ENCODE measurements around the gene SGCA. TPM values are rescaled to one million over a fixed set of nuclear protein-coding genes. Genes with fewer than 3 reads are reported as not detected.
A peak's percentile ranks its signal among the peaks of the same experiment; 100 is the strongest.

SGCA gene
- total and polyA plus RNA-seq, 2 experiments from 2014 or later = 0.19 TPM; not detected in 1

DNA sequence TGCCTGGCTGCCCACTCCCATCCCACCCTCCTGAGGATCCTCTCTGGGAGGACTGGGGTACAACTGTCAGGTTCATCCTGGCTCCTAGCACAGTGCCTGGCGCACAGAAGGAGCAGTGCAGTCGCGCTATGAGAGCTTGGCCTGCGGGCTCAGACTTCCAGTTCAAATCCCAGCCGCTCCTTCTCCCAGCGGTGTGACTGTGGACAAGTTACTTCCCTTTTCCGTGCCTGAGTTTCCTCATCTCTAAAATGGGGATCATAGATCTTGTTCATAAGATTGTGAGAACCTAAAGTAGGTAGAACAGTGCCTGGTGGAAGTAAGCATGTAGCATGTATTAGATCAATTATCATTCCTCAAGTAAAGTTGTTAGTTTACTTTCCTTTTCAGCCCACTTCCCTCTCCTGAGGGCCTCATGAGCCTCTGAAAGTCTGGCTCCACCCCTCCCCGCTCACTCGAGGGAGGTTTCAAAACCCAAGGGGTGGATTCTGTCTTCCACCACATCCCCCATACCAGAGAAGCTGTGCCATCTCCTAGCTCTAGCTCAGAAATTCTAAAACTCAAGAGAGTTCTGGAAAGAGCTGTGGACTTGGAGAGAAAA, 55.6 kb downstream of the SGCA start:
- H3K36me3 ChIP-seq (ENCODE audit: insufficient read depth) = no peaks in the 10 kb centered on the region
- no peaks in the 10 kb centered on the region for H4K20me1 ChIP-seq (replicated peaks; ENCODE audit: insufficient read depth)
- H3K27me3 ChIP-seq (ENCODE audit: insufficient read depth) = no peaks in the 10 kb centered on the region
- no peaks in the 10 kb centered on the region for H3K79me2 ChIP-seq (replicated peaks; ENCODE audit: insufficient read depth)
- Mint-ChIP-seq H3K27ac (no peak overlapping the region), H3K4me1 (peaks cover 23% of the 10 kb centered on the region), H3K9me3 (peaks cover 23% of the 10 kb centered on the region), H3K27me3 (ENCODE audit: insufficient read depth, low read depth, poor library complexity) (peaks cover 5% of the 10 kb centered on the region), H3K4me3 (no peak overlapping the region), H3K36me3 (ENCODE audit: low read depth) (peaks cover 17% of the 10 kb centered on the region)
- no peak overlapping the region for H3K4me3 ChIP-seq
- no peak overlapping the region for H3K4me2 ChIP-seq
- DNase-seq (ENCODE audit: low spot score) (no peak), ATAC-seq (peak; percentile 26; the same call in 2 of the 3 replicates)
- no peaks in the 10 kb centered on the region for H3K4me1 ChIP-seq (ENCODE audit: insufficient read depth)
- H3K27ac ChIP-seq (ENCODE audit: low read depth) = no peak overlapping the region
- H3K9me2 ChIP-seq (ENCODE audit: insufficient read depth) = peaks cover 5% of the 10 kb centered on the region; the same call in 1 of the 2 replicates
- no peaks in the 10 kb centered on the region for H3F3A ChIP-seq (replicated peaks; ENCODE audit: low read depth)
- TF ChIP-seq, protein P1, sequence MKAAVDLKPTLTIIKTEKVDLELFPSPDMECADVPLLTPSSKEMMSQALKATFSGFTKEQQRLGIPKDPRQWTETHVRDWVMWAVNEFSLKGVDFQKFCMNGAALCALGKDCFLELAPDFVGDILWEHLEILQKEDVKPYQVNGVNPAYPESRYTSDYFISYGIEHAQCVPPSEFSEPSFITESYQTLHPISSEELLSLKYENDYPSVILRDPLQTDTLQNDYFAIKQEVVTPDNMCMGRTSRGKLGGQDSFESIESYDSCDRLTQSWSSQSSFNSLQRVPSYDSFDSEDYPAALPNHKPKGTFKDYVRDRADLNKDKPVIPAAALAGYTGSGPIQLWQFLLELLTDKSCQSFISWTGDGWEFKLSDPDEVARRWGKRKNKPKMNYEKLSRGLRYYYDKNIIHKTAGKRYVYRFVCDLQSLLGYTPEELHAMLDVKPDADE (IDR thresholded peaks at IDR 0.05) = no peak
- TF ChIP-seq, protein P2, sequence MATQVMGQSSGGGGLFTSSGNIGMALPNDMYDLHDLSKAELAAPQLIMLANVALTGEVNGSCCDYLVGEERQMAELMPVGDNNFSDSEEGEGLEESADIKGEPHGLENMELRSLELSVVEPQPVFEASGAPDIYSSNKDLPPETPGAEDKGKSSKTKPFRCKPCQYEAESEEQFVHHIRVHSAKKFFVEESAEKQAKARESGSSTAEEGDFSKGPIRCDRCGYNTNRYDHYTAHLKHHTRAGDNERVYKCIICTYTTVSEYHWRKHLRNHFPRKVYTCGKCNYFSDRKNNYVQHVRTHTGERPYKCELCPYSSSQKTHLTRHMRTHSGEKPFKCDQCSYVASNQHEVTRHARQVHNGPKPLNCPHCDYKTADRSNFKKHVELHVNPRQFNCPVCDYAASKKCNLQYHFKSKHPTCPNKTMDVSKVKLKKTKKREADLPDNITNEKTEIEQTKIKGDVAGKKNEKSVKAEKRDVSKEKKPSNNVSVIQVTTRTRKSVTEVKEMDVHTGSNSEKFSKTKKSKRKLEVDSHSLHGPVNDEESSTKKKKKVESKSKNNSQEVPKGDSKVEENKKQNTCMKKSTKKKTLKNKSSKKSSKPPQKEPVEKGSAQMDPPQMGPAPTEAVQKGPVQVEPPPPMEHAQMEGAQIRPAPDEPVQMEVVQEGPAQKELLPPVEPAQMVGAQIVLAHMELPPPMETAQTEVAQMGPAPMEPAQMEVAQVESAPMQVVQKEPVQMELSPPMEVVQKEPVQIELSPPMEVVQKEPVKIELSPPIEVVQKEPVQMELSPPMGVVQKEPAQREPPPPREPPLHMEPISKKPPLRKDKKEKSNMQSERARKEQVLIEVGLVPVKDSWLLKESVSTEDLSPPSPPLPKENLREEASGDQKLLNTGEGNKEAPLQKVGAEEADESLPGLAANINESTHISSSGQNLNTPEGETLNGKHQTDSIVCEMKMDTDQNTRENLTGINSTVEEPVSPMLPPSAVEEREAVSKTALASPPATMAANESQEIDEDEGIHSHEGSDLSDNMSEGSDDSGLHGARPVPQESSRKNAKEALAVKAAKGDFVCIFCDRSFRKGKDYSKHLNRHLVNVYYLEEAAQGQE (IDR thresholded peaks at IDR 0.05; ENCODE audit: unreplicated experiment) = no peak
- TF ChIP-seq ZNF331 (CRISPR knock-in tag; IDR thresholded peaks at IDR 0.05; ENCODE audit: low read depth) = no peak
- TF ChIP-seq POLR2AphosphoS5 (IDR thresholded peaks at IDR 0.05; ENCODE audit: low read depth) = no peak
- TF ChIP-seq CTCF (conservative IDR thresholded peaks at IDR 0.05; ENCODE audit: low read depth in 2 of 2) = no peak
- TF ChIP-seq ZNF114 (CRISPR knock-in tag; IDR thresholded peaks at IDR 0.05) = no peak
- H2AFZ ChIP-seq = peak overlapping the region; percentile 49; the same call in 1 of the 2 replicates

DNA sequence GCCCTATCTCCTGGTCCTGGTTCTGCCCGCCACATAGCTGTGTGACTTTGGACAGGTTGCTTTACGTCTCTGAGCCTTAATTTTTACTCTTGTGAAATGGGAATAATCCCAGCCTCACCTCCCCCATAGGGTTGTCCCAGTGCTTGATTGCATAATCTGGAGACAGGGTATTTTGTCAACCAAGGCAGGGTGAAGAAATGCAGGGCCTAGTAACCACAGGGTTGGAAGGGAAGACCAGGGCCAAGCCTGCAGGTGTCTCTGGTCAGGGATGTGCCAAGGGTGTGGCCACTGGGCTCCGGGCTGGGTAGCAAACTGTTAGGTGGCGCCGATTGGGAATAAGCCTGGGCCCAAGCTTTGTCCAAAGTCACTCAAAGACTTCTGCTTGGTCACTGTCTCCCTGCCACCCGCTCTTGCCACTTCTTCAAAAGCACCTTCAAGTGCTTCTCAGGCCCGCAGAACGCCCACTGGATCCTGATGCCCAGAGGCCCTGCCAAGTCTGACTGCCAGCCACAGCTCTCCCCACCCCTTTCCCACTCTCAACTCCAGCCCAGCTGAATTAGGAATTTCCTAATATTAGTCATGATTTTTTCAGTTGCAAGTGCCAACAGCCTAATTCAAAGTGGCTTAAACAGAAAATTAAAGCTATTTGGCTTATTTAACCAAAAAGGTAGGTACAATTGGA, 56.2 kb downstream of the SGCA start:
- no peak overlapping the region for H3K4me2 ChIP-seq
- H3K27ac Mint-ChIP-seq = no peak overlapping the region
- TF ChIP-seq EZH2 (IDR thresholded peaks at IDR 0.05; ENCODE audit: low read depth, unreplicated experiment) = no peak

More for the DNA sequence above, 56.2 kb downstream of the SGCA start:
- Mint-ChIP-seq H3K4me1 (peaks cover 23% of the 10 kb centered on the region), H3K4me3 (no peak overlapping the region), H3K36me3 (ENCODE audit: low read depth) (peaks cover 17% of the 10 kb centered on the region), H3K27me3 (ENCODE audit: insufficient read depth, low read depth, poor library complexity) (peaks cover 5% of the 10 kb centered on the region), H3K9me3 (peaks cover 30% of the 10 kb centered on the region)
- Histone ChIP-seq H3K4me3 (no peak overlapping the region), H3K27me3 (ENCODE audit: insufficient read depth) (no peaks in the 10 kb centered on the region), H3K79me2 (replicated peaks; ENCODE audit: insufficient read depth) (no peaks in the 10 kb centered on the region), H3F3A (replicated peaks; ENCODE audit: low read depth) (no peaks in the 10 kb centered on the region), H3K36me3 (ENCODE audit: insufficient read depth) (no peaks in the 10 kb centered on the region), H4K20me1 (replicated peaks; ENCODE audit: insufficient read depth) (no peaks in the 10 kb centered on the region), H2AFZ (peak overlapping the region; percentile 49; the same call in 1 of the 2 replicates), H3K9me2 (ENCODE audit: insufficient read depth) (peaks cover 5% of the 10 kb centered on the region; the same call in 1 of the 2 replicates), H3K27ac (ENCODE audit: low read depth) (no peak overlapping the region), H3K4me1 (ENCODE audit: insufficient read depth) (no peaks in the 10 kb centered on the region)
- ATAC-seq (no peak), DNase-seq (ENCODE audit: low spot score) (no peak)

Measured in GM23338 (cell line).